ENCODE measurements around the gene CYP4F8. TPM values are rescaled to one million over a fixed set of nuclear protein-coding genes. Genes with fewer than 3 reads are reported as not detected.

Gene CYP4F8
- total RNA-seq (not detected), polyA plus RNA-seq (not detected), total RNA-seq (not detected)

- H3K9me3 ChIP-seq (ENCODE audit: control insufficient read depth in 2 of 3, low read length in 3 of 3): no peaks in the 10 kb centered on the region
- ChIA-PET POLR2A (no interaction called here), CTCF (interaction anchor here (0.7 kb wide), 1 partner anchor 500 kb away, joined by 3 read pairs; no protein-coding TSS in a partner anchor)
- no peak for DNase-seq
- no peak within 1 kb of the TSS for H3K4me3 ChIP-seq (ENCODE audit: low read length)
- H3K4me1 ChIP-seq (ENCODE audit: control insufficient read depth in 2 of 2, insufficient read depth in 2 of 2, low read length in 2 of 2): no peaks in the 10 kb centered on the region
- no peaks in the 10 kb centered on the region for H3K36me3 ChIP-seq (ENCODE audit: control insufficient read depth in 2 of 3, insufficient read depth in 3 of 3, low read length in 3 of 3)
- intact Hi-C loops (cut with micrococcal nuclease): no loop called here
- Mint-ChIP-seq H3K27ac (no peak within 1 kb of the TSS), H3K36me3 (no peaks in the 10 kb centered on the region), H3K9me3 (no peaks in the 10 kb centered on the region), H3K4me1 (peaks cover 0 to 9% (median 0%) of the 10 kb centered on the region in 7 donors), H3K4me3 (no peak within 1 kb of the TSS), H3K27me3 (peaks cover 2 to 28% (median 25%) of the 10 kb centered on the region in 5 donors)
- H3K27ac ChIP-seq (ENCODE audit: low read depth, low read length): no peak within 1 kb of the TSS
- ATAC-seq: no peak
- no peaks in the 10 kb centered on the region for H3K27me3 ChIP-seq (ENCODE audit: control insufficient read depth in 2 of 2, insufficient read depth in 2 of 2, low read length in 2 of 2)
Measured at GRCh38 chr19:15614507-15615379, at the start of gene CYP4F8. Gene CYP4F8, plus strand, starts transcription at chr19:15615218. Its CDS starts 399 bp downstream, at chr19:15615617.

- Histone ChIP-seq H3K4me1 (ENCODE audit: control insufficient read depth in 2 of 2, insufficient read depth in 2 of 2, low read length in 2 of 2) (no peaks in the 10 kb centered on the region), H3K27ac (ENCODE audit: low read depth, low read length) (no peak overlapping the region), H3K27me3 (ENCODE audit: control insufficient read depth in 2 of 2, insufficient read depth in 2 of 2, low read length in 2 of 2) (no peaks in the 10 kb centered on the region), H3K36me3 (ENCODE audit: control insufficient read depth in 2 of 3, insufficient read depth in 3 of 3, low read length in 3 of 3) (no peaks in the 10 kb centered on the region), H3K9me3 (ENCODE audit: control insufficient read depth in 2 of 3, low read length in 3 of 3) (no peaks in the 10 kb centered on the region), H3K4me3 (ENCODE audit: low read length) (no peak overlapping the region)
- DNase-seq: no peak
- Mint-ChIP-seq H3K27ac (peak overlapping the region in 1 of 9 donors; percentile 43), H3K4me3 (no peak overlapping the region), H3K36me3 (no peaks in the 10 kb centered on the region), H3K27me3 (peaks cover 15 to 49% (median 41%) of the 10 kb centered on the region in 5 donors), H3K4me1 (peaks cover 0 to 5% (median 0%) of the 10 kb centered on the region in 7 donors), H3K9me3 (no peaks in the 10 kb centered on the region)
- ChIA-PET POLR2A (no interaction called here), CTCF (interaction anchor here (0.6 kb wide), 1 partner anchor 289 kb away, joined by 3 read pairs; no protein-coding TSS in a partner anchor)
- intact Hi-C loops (cut with micrococcal nuclease): no loop called here
- no peak for ATAC-seq
Measured at GRCh38 chr19:15570420-15570819, 44.6 kb upstream of the CYP4F8 start.

GRCh38 chr19:15575406-15575805 lies 39.6 kb upstream of the CYP4F8 start:
- H3K27me3 ChIP-seq (ENCODE audit: control insufficient read depth in 2 of 2, insufficient read depth in 2 of 2, low read length in 2 of 2): no peaks in the 10 kb centered on the region
- H3K27me3 Mint-ChIP-seq: peaks cover 13 to 23% (median 17%) of the 10 kb centered on the region in 5 donors
- no peak overlapping the region for H3K27ac ChIP-seq (ENCODE audit: low read depth, low read length)
- CTCF ChIA-PET: no interaction called here
- DNase-seq (no peak), ATAC-seq (no peak)
- H3K27ac Mint-ChIP-seq: no peak overlapping the region
- no peaks in the 10 kb centered on the region for H3K9me3 ChIP-seq (ENCODE audit: control insufficient read depth in 2 of 3, low read length in 3 of 3)
- H3K4me3 Mint-ChIP-seq: no peak overlapping the region
- no peaks in the 10 kb centered on the region for H3K36me3 ChIP-seq (ENCODE audit: control insufficient read depth in 2 of 3, insufficient read depth in 3 of 3, low read length in 3 of 3)
- no peaks in the 10 kb centered on the region for H3K36me3 Mint-ChIP-seq
- POLR2A ChIA-PET: no interaction called here
- H3K9me3 Mint-ChIP-seq: peaks cover 0 to 4% (median 0%) of the 10 kb centered on the region in 11 donors
- H3K4me3 ChIP-seq (ENCODE audit: low read length): no peak overlapping the region
- H3K4me1 Mint-ChIP-seq: peaks cover 0 to 2% (median 0%) of the 10 kb centered on the region in 7 donors
- no peaks in the 10 kb centered on the region for H3K4me1 ChIP-seq (ENCODE audit: control insufficient read depth in 2 of 2, insufficient read depth in 2 of 2, low read length in 2 of 2)
- intact Hi-C loops (cut with micrococcal nuclease): no loop called here

- DNase-seq (no peak), ATAC-seq (no peak)
- H3K4me1 Mint-ChIP-seq: no peaks in the 10 kb centered on the region
- Histone ChIP-seq H3K4me1 (ENCODE audit: control insufficient read depth in 2 of 2, insufficient read depth in 2 of 2, low read length in 2 of 2) (no peaks in the 10 kb centered on the region), H3K27ac (ENCODE audit: low read depth, low read length) (no peak overlapping the region), H3K27me3 (ENCODE audit: control insufficient read depth in 2 of 2, insufficient read depth in 2 of 2, low read length in 2 of 2) (no peaks in the 10 kb centered on the region), H3K36me3 (ENCODE audit: control insufficient read depth in 2 of 3, insufficient read depth in 3 of 3, low read length in 3 of 3) (no peaks in the 10 kb centered on the region), H3K4me3 (ENCODE audit: low read length) (no peak overlapping the region), H3K9me3 (ENCODE audit: control insufficient read depth in 2 of 3, low read length in 3 of 3) (no peaks in the 10 kb centered on the region)
- ChIA-PET POLR2A (no interaction called here), CTCF (no interaction called here)
- peaks cover 5 to 26% (median 16%) of the 10 kb centered on the region in 5 donors for H3K27me3 Mint-ChIP-seq
- H3K27ac Mint-ChIP-seq: no peak overlapping the region
- peaks cover 0 to 4% (median 0%) of the 10 kb centered on the region in 11 donors for H3K9me3 Mint-ChIP-seq
- no peaks in the 10 kb centered on the region for H3K36me3 Mint-ChIP-seq
- intact Hi-C loops (cut with micrococcal nuclease): no loop called here
- H3K4me3 Mint-ChIP-seq: no peak overlapping the region
Measured at GRCh38 chr19:15576526-15577156, 38.4 kb upstream of the CYP4F8 start.

- H3K9me3 Mint-ChIP-seq: peaks cover 0 to 4% (median 0%) of the 10 kb centered on the region in 11 donors
- peaks cover 5 to 26% (median 16%) of the 10 kb centered on the region in 5 donors for H3K27me3 Mint-ChIP-seq
- no peak overlapping the region for H3K4me3 Mint-ChIP-seq
- H3K27ac ChIP-seq (ENCODE audit: low read depth, low read length): no peak overlapping the region
- POLR2A ChIA-PET: no interaction called here
- H3K27ac Mint-ChIP-seq: no peak overlapping the region
- no peaks in the 10 kb centered on the region for H3K27me3 ChIP-seq (ENCODE audit: control insufficient read depth in 2 of 2, insufficient read depth in 2 of 2, low read length in 2 of 2)
- no peaks in the 10 kb centered on the region for H3K9me3 ChIP-seq (ENCODE audit: control insufficient read depth in 2 of 3, low read length in 3 of 3)
- ATAC-seq (no peak), DNase-seq (no peak)
- no peaks in the 10 kb centered on the region for H3K36me3 ChIP-seq (ENCODE audit: control insufficient read depth in 2 of 3, insufficient read depth in 3 of 3, low read length in 3 of 3)
- CTCF ChIA-PET: interaction anchor here (0.5 kb wide), 1 partner anchor 10 kb away, joined by 3 read pairs; no protein-coding TSS in a partner anchor
- no peaks in the 10 kb centered on the region for H3K4me1 Mint-ChIP-seq
- intact Hi-C loops (cut with micrococcal nuclease): no loop called here
- H3K36me3 Mint-ChIP-seq: no peaks in the 10 kb centered on the region
- no peak overlapping the region for H3K4me3 ChIP-seq (ENCODE audit: low read length)
- no peaks in the 10 kb centered on the region for H3K4me1 ChIP-seq (ENCODE audit: control insufficient read depth in 2 of 2, insufficient read depth in 2 of 2, low read length in 2 of 2)
Measured at GRCh38 chr19:15577184-15577771, 37.7 kb upstream of the CYP4F8 start.

- DNase-seq: no peak
- Mint-ChIP-seq H3K27ac (no peak overlapping the region), H3K4me3 (no peak overlapping the region), H3K4me1 (peaks cover 0 to 8% (median 4%) of the 10 kb centered on the region in 7 donors), H3K9me3 (no peaks in the 10 kb centered on the region), H3K36me3 (peaks cover 0 to 4% (median 0%) of the 10 kb centered on the region in 5 donors), H3K27me3 (peaks cover 5 to 18% (median 9%) of the 10 kb centered on the region in 5 donors)
- H3K27me3 ChIP-seq (ENCODE audit: control insufficient read depth in 2 of 2, insufficient read depth in 2 of 2, low read length in 2 of 2): peaks cover 3 to 10% of the 10 kb centered on the region in 2 donors
- ATAC-seq: no peak
- ChIA-PET POLR2A (no interaction called here), CTCF (no interaction called here)
- no peaks in the 10 kb centered on the region for H3K36me3 ChIP-seq (ENCODE audit: control insufficient read depth in 2 of 3, insufficient read depth in 3 of 3, low read length in 3 of 3)
- no peaks in the 10 kb centered on the region for H3K9me3 ChIP-seq (ENCODE audit: control insufficient read depth in 2 of 3, low read length in 3 of 3)
- intact Hi-C loops (cut with micrococcal nuclease): no loop called here
- H3K4me1 ChIP-seq (ENCODE audit: control insufficient read depth in 2 of 2, insufficient read depth in 2 of 2, low read length in 2 of 2): no peaks in the 10 kb centered on the region
- H3K4me3 ChIP-seq (ENCODE audit: low read length): no peak overlapping the region
- H3K27ac ChIP-seq (ENCODE audit: low read depth, low read length): no peak overlapping the region
Measured at GRCh38 chr19:15583346-15583745, 31.7 kb upstream of the CYP4F8 start.
